HuH-7 (cell line): ENCODE measurements around the gene MCM5.
"Not testable (repeated sequence)": the region's sequence is repeated elsewhere in the genome, so short reads cannot be mapped to it uniquely, and the experiment has no call there.

Experiments
- DNase-seq: peaks from one replicate; pipeline ENCODE4 v3.0.0; 2011; ENCODE audit warnings: low spot score

Gene MCM5

GRCh38 chr22:35452351-35452781, 52.4 kb downstream of the MCM5 start:
- no peak for DNase-seq

- no peak for DNase-seq
These were observed 53.1 kb downstream of the MCM5 start for GRCh38 chr22:35452810-35453743.

- DNase-seq, result no peak
These were observed 54.6 kb downstream of the MCM5 start for GRCh38 chr22:35454416-35455054.

- DNase-seq, result no peak
These were observed 55.6 kb downstream of the MCM5 start for GRCh38 chr22:35455529-35455928.

- no peak for DNase-seq
These were observed 56.8 kb downstream of the MCM5 start for GRCh38 chr22:35456757-35457156.

GRCh38 chr22:35457729-35458546, 58.0 kb downstream of the MCM5 start:
- no peak for DNase-seq

- no peak for DNase-seq
These were observed 58.8 kb downstream of the MCM5 start for GRCh38 chr22:35458547-35459422.

GRCh38 chr22:35459423-35459894, 59.5 kb downstream of the MCM5 start:
- no peak for DNase-seq

GRCh38 chr22:35459976-35460375, 60.0 kb downstream of the MCM5 start:
- DNase-seq, result not testable (repeated sequence)

GRCh38 chr22:35460688-35461087, 60.7 kb downstream of the MCM5 start:
- DNase-seq, result no peak

GRCh38 chr22:35462498-35463230, 62.7 kb downstream of the MCM5 start:
- no peak for DNase-seq

- no peak for DNase-seq
These were observed 63.4 kb downstream of the MCM5 start for GRCh38 chr22:35463231-35463933.

- DNase-seq, result no peak
These were observed 64.5 kb downstream of the MCM5 start for GRCh38 chr22:35464399-35464798.

GRCh38 chr22:35465109-35465701, 65.3 kb downstream of the MCM5 start:
- no peak for DNase-seq

- DNase-seq, result no peak
These were observed 67.9 kb downstream of the MCM5 start for GRCh38 chr22:35467681-35468434.

GRCh38 chr22:35470903-35471321, 71.0 kb downstream of the MCM5 start:
- DNase-seq, result no peak

GRCh38 chr22:35471566-35471965, 71.6 kb downstream of the MCM5 start:
- DNase-seq, result not testable (repeated sequence)

GRCh38 chr22:35472488-35472887, 72.5 kb downstream of the MCM5 start:
- no peak for DNase-seq

- DNase-seq, result no peak
These were observed 74.0 kb downstream of the MCM5 start for GRCh38 chr22:35473971-35474370.
